Epithelial cell of esophagus (primary cell): ENCODE results near the gene POLR2B.

ENCODE experiments used
- DNase-seq: peaks from one replicate; pipeline ENCODE4 v3.0.0; 2010; ENCODE audit warnings: low read depth
- H3K4me3 ChIP-seq: 2 replicates; pipeline ENCODE4 v1.5.1; 2011; ENCODE audit warnings: mild to moderate bottlenecking, low read length, control low read depth
- CTCF ChIP-seq: IDR thresholded peaks from 2 replicates; pipeline ENCODE4 v1.5.1; 2011; ENCODE audit warnings: low read depth, mild to moderate bottlenecking, low read length, control low read depth, inconsistent platforms; ENCODE audit not compliant: insufficient read depth; ENCODE audit errors: missing control alignments

POLR2B gene

GRCh38 chr4:57013543-57014120 lies 34.9 kb downstream of the POLR2B start:
- TF ChIP-seq CTCF = no peak
- no peak overlapping the region for H3K4me3 ChIP-seq
- no peak for DNase-seq

GRCh38 chr4:57018980-57019379 lies 40.3 kb downstream of the POLR2B start:
- no peak for TF ChIP-seq CTCF
- no peak for DNase-seq
- no peak overlapping the region for H3K4me3 ChIP-seq

DNA sequence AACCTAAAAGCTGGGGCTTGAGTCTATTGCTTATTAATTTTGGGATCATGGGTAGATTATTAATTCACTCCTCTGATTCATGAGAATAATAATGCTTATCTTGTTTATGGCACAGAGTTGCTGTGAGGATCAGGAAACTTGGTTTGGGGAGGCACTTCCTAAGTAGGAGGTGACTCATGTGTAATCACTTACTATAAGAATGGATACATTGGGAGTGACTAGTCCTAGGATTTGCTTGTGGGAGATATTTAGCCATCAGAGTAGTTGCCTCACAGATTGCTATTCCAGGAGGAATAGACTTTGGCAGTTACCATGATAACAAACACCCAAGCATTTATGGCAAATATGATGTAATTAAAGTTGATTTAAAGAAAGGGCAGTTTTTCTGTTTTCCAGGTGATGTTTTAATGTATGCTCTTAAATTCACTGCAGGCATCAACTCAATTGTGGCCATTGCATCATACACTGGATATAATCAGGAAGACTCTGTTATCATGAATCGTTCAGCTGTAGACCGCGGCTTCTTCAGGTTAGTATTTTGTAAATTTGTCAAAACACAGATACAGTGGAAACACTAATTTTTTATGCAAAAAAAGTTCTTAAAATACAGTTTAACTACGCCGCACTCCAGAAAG lies 41.9 kb downstream of the POLR2B start:
- H3K4me3 ChIP-seq = no peak overlapping the region
- TF ChIP-seq CTCF = no peak
- peak; percentile 86 for DNase-seq

GRCh38 chr4:57023104-57023503 lies 44.4 kb downstream of the POLR2B start:
- H3K4me3 ChIP-seq = no peak overlapping the region
- DNase-seq = peak; percentile 93
- TF ChIP-seq CTCF = no peak

GRCh38 chr4:57034520-57034919 lies 55.8 kb downstream of the POLR2B start:
- H3K4me3 ChIP-seq = no peak overlapping the region
- no peak for TF ChIP-seq CTCF
- DNase-seq = no peak

GRCh38 chr4:57037982-57038604 lies 59.4 kb downstream of the POLR2B start:
- H3K4me3 ChIP-seq = no peak overlapping the region
- peak; percentile 56 for DNase-seq
- peak; percentile 94 for TF ChIP-seq CTCF

DNA sequence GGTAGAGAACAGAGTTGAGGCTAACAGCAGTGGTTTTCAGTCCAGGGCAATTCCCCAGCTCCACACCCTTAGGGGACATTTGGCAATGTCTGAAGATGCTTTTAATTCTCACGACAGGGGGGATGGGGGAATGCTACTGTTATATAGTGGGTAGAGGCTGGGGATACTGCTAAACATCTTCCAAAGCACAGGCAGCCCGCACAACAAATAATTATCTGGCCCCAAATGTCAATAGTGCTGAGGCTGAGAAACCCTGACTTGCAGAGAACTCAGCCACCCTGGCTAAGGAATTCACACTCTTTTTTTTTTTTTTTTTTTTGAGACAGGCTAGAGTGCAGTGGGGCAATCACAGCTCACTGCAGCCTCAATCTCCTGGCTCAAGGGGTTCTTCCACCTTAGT lies 60.6 kb downstream of the POLR2B start:
- no peak for TF ChIP-seq CTCF
- no peak overlapping the region for H3K4me3 ChIP-seq
- no peak for DNase-seq
